DMS 273 (cell line): ENCODE results near the gene BMPER.
A peak's percentile ranks its signal among the peaks of the same experiment; 100 is the strongest.

Experiments used
- DNase-seq: peaks from one replicate; lab custom pipeline; 2025; ENCODE audit not compliant: unreplicated experiment; lab: John Stamatoyannopoulos, UW

The BMPER gene

DNA sequence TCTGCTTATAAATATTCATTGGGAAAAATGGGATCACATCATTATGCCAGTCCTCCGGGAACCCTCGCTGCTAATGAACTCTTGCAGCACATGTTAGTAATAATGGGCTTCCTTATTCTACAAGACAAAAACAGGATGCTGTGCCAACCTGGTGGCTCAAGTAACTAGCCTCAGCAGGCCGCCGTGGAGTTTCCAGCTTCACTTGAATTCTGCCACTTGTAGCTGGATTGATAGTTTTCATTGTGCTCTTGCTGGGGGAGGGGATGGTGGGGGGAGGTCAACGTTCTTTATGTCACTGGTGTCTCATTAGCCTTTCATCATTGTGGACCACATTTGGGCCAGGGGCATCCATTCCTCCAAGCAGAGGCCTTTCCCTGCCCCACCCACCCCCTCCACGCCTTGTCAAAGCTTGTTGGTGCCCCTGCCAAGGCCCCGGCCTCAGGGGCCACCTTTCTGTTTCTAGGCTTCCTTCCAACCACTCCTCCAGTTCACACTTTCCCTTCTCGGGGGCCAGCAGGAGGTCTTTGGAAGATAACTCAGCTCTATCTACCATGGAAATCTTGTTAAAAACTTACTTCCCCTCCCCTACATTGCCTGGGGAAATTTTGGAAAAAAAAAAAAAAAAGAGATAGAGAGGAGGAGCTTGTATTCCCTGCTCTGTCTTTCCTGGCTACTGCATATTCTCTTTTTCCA lies 153.9 kb downstream of the BMPER start:
- peak; percentile 97 for DNase-seq

DNA sequence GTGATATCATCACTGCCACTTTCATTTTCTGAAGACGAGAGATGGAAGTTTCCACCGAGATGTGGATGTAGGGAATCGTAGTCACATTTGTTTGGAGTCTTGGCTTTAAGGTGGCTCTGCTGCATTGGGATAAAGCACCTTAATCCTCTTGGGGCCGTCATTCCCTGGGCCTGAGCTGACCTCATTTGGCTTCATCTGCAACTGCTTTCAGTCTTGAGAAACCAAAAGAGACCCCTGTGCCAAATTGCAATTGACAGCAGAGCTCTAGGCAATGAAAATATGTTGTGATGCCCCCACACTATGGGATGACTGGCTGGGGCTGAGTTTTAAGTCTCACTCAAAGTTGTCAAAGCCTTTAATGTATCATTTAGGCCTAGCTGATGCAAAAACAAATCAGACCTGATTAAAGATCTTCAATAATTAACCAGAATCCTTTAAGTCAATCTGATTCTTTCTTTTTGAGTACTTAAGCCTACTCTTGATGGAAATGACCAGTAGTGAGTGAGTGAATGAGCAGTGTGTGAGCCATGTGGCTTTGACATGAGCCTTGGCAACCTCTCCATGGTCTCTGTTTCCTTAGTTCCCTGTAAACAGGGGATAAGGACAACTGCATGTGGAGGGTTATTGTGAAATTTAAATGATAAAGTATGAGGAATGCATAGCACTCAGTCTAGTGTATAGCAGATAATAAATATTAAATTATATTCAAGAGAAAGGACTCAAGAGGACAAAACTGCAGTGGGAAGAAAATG lies 155.0 kb downstream of the BMPER start:
- peak; percentile 36 for DNase-seq

DNA sequence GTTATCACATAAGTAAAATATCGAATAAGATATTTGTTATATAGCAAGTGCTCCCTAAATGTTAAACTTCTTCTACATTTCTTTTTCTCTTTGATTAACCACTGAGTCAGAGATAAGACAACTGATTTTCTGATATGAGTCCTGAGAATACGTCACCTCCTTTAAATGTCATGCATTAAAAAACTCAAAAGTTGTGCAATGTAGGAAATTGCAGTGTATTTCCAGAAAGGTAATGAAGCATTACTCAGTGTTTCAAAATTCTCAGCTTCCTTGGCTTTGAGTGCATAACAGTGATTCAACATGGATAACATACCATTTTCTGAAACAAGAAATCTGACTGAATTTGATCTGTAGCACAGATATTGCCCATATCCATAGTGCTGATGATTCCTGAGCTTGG lies 155.8 kb downstream of the BMPER start:
- no peak for DNase-seq

DNA sequence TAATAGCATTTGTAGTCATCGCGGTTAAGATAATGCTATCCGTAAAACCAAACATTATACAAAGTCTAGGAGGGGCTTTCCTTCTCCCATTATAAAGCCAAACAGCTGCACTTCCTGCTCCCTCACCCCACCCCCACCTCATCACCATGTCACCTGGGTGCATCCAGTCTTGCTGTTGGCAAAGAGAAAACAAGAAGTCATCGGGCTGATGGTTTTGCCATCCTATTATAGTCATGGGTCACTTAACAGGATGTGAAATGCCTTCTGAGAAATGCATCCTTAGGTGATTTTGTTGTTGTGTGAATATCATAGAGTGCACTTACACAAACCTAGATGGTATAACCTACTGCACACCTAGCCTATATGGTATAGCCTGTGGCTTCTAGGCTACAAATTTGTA lies 157.0 kb downstream of the BMPER start:
- DNase-seq: no peak

DNA sequence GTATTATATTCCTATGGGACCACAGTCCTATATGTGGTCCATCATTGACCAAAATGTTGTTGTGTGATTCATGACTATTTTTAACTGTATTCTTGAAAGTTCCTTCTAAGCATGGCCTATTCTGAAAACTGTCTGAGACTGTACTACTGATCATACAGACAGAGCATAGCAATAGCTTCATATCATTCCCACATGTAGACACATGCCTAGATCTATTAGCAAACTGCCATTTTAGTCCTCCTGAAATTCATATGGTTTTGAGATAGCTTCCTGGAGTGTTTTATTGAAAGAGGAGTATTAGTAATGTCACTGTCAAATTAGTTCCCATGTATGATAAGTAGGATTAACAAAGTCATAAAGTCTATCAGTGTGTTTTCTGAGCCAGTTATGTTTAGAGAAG lies 157.5 kb downstream of the BMPER start:
- DNase-seq: no peak

DNA sequence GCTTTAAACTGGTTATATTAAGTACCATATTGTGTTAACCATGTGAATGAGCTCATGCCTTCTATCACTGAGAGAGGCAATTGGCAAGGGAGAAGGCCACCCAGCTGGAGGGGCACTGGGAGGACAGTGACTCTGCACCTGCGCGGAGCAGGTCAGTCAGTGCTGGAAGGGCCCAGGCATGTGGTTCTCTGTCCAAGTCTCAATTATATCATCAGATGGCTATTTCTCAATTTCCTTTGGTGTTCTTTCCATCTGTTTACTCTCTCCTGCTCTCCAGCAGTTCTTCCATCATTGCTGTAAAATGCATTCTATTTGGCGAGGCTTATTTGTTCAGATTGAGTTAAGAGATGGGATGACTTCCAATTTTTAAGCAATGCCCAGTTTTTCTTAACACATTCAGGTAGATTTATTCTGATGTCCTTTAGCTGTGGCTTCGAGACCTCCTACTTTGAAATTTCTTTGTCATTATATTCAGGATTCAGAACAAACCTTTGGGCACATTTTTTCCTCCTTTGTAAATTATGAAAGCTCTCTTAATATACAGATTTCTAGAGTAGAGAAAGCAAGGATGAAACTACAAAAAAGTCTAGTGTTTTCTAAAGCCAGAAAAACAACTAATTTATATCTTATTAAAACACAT lies 159.3 kb downstream of the BMPER start:
- DNase-seq: peak; percentile 57

DNA sequence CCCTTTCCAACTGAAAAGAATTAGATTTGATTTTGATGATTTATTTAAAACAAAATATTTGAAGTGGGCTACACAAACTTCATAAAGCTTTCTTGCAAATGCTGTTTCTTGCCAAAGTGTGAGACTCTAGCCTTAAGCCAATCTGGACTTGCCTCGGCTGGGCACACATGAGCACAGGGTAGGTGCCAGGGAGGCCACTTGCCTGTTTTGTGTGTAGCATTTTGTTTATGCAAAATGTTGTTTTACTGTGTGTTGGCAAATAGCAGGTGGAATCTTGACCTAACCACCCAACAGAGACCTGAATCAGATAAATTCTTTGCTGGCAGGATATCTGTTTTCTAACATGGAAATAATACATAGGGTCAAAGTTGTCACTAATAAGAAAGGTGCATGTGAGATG lies 161.1 kb downstream of the BMPER start:
- no peak for DNase-seq

DNA sequence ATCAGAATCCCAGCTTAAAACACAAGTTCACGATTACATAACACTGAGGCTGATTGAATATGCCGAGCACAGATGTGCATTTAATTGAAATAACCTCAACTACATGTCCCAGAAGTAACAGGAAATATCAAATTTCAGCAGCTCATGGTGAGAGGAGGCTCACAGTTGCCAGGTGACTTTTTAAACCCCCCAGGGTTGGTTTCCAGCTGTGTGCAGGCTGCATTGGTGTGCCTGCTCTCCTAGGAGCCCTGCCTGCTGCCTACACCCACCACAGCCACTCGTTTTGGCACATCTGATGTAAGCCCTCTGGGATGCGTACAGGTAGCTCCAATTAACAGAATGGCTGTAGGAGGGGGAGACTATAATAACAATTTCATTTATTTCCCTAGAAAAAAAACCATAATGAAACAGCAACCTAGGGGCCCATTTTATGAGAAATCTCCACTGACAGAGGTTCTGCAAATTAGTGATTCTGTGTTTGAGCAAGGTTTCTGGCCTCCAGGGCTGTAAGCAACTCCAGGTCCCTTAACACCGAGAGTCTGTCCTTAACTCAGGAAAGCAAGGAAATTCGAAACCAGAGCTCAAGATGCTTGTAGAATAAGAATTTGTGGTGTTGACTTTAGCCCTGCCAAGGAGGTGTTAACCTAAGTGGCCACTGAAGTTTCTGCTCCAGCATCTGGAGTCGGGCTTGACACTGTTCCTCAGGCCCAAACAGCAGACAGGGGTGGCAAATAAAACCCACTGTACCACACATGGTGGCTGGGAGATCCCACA lies 161.9 kb downstream of the BMPER start:
- DNase-seq: peak; percentile 94

DNA sequence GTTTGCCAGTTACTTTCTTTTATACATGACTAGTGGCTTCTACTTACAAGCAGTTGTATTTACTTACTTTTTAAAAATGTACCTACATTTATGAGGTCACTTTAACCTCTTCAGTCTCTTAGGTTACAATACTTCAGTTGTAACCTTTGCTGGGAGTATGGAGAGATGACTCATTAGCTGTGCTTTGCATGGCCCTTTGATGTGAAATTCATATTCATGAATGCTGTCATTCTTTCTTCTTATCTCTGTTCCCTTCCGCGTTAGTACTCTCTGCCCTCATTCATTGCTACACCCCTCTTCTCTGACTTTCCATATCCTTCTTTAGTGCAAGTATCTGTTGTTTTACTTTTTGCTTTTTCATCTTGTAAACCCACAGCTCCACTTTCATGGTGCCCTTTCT lies 164.3 kb downstream of the BMPER start:
- peak; percentile 16 for DNase-seq

DNA sequence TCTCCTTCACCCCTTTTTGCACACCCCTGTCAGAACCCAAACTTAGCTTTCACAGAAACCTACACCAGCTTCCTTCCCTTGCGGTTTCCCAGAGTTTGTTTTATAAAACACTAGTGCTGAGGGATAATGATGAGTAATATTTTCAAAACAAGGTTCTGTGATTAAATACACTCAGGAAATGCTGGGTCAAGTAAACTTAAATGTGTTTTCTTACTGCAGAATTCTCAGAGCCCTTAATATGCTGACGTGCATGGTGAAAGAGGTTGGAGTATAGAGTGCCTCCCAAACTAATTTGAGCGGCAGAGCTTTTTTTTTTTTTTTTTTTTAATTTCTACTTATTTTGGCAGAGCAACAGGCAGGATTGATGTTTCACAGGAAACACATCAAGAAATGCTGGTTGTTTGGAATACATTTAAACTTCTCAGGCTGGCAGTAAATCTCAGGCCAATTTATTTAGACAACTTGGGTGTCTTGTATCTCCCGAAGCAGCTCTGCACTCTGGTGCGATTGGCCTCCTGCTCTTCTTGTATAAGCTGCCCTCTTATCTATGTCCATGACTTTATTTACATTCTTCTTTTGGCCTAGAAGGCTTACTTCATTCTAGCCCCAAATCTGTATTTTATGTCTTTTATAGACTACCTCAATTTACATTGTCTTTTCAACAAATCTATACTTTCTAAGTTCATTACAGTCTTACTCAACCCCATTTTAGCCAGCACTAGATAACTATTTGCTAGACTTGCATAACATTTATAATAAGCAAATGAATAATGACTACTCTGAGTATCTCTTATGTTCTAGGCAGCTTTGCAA lies 165.4 kb downstream of the BMPER start:
- DNase-seq: no peak

DNA sequence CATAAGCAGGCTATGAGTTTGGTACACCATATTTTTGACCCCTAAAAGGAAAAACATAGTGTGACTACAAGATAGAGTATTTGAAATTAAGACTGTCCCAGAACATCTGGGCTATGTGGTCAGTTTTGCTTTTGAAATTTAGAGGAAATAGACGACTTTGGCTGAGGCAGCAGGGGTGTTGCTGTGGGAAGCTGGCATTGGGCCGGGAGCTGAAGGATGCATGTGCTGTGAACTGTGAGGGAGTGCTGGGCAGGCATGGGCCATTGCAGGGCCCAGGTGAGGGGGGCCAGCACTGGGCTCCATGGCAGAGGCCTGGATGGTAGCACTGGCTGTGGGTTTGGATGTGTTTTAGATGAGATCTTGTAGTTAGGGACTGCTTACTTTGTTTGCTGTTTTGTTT lies 168.3 kb downstream of the BMPER start:
- DNase-seq: peak; percentile 19

DNA sequence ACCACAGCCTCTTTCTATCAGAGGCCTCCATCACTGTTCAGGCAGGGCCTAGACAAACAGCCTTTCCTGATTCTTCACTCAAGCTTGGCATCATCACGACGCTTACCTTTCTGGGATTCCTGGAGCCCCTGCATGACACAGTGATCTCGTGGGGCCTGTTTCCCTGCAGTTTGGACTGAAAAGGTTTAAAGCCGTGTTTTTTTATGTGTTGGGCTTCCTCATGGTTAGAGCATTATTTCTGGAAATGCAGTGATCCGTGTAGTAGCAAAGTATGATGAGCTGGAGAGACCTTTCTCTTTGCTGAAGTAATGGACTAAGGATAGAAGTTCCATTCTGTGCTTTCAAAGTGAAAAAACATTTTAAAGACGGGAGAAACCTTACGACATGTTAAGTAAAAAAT lies 169.1 kb downstream of the BMPER start:
- DNase-seq: no peak

DNA sequence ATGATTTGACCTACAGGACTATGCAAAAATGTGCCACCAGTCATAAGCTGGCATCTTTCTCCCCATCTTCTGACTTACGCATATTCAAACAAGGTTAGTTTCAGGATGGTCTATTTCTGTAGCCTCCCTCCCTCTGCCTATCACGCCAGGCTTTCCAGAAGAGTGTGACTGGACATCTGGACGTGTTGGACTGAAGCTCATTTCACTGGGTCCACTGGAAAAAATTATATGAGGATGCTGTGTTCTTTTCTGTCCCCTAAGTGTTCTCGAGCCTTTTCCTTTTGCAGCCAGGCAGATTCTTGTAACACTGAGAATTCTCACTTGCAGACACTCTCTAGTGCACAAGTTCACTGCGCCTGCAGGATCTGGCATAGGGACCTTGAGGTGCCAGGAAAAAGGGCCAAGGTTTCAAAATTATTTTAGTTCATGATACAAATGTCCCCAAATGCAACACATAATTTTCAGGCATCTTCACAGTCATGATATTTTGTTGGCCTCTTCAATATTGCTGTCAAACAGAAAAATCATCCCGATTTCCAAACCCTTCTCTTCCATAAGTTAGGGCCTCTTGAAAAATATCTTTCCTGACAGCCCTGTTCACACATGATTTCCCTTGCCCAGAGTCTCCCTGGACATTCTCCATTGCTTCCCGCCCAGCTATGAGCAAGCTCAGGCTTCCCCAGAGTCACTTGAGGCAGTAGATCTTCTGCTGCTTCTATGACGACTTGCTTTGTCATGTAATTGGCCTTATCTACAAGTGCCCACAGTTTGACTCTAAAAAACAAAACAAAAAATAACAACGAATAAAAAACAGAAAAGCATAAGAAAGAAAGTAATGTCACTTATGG lies 170.4 kb downstream of the BMPER start:
- no peak for DNase-seq

DNA sequence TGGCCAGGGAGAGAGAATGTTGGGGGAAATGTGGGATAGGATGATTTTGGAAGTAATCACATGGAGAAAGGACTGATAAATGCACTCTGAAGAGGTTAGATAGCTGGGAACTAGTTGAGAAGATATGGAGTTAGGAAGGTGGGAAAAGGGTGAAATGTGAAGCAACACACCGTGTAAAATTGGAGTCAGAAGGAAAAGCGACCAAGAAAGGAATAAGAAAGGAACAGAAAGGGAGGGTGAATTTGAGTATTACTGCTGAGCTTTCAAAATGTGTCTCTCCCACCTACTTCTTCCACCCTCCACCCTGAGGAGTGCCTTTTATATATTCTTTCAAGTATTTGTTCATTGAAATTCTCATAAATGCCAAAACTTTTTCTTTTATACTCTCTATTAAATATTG lies 171.8 kb downstream of the BMPER start:
- no peak for DNase-seq

DNA sequence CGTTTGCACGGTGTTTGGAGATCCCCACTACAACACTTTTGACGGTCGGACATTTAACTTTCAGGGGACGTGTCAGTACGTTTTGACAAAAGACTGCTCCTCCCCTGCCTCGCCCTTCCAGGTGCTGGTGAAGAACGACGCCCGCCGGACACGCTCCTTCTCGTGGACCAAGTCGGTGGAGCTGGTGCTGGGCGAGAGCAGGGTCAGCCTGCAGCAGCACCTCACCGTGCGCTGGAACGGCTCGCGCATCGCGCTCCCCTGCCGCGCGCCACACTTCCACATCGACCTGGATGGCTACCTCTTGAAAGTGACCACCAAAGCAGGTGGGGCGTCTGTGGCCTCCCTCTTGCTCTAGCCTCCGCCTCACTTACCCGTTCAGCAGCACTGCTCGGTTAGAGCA lies 173.5 kb downstream of the BMPER start:
- no peak for DNase-seq

DNA sequence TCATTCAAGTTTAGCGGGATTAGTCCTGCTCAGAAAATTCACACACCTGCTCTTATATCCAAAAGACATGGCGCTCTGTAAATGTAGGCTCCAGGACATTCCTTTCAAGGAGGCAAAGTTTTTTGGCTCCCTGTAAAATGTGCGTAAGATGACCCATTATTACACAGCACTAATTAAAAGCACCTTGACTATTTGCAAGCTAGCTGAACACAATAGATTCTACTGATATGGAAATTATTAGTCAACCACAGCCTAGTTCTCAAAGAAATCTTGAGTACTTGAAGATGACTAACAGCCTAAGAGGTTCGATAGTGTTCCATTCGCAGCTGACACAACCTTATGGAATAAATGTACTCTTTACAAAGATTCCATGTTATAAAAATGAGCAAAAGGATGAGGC lies 175.2 kb downstream of the BMPER start:
- no peak for DNase-seq

DNA sequence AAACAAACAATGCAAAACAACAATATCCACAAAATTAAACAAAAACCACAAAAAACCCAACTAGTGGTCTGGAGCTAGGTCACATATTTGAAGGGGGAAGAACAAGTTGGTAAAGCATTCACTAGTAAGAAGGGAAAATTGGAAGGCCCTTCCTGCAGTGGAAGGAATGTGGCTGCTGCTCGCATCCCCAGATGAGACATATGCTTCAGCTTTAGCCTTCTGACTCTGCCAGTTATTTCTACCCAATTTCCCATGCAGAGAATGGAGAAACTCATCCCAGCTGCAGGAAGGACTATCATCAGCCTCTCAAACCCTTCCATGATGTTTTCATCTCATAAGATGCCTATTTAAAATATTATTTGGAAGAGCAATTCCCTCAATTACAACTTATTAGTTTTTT lies 176.6 kb downstream of the BMPER start:
- DNase-seq: no peak

DNA sequence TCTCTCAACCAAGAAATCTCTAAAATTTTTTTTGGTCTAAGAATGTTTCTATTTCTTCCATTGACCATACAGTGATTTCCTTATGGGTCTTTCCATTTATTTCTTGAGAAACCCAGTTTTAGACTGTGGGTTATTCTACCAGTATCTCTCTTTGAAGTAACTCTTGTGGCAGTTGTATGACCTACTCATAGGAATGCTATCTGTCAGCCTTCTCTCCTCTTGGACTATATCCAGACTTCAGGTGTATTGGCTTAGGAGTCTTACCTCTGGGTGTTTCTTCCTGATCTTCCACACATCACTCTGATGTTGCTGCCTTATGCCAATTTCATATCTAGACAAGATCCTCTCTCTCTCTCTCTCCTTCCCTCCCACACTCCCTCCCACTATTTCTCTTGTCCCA lies 178.1 kb downstream of the BMPER start:
- no peak for DNase-seq

DNA sequence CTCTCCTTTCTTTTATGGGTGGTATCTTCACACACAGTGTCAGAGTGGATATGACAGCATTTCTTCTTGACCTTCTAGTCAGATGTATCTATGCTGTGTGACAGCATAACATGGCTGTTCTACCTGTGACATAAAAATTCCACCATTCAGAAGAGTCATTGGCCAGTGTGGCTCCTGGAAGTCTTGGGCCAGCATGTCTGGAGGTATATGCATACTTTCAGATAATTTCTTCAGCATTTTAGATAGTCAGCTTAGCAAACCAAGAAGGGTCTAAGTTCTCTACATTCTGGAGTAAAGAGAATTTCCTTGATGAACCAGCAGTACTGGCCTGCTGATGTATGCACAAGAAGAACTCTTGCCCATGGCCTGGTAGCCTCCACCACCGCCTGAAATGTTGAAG lies 179.3 kb downstream of the BMPER start:
- DNase-seq: no peak

DNA sequence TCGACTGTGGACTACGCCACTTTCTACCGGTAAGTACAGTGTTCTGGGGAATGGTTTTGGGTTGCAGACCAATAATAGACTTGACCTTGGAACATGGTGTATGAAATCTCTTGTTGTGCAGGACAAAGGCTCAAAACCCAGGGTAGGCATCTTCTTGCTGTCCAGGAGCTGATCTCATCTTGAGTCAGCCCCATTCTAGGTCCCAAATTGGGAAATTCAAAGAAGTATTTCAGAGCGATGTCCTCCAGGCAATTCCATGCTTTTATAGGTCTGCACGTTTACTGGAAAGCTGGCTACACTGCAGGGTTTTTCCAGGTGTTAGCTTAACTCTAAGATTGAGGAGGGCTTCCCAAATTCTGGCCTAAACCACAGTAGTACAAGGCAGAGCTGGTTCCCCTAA lies 180.7 kb downstream of the BMPER start:
- no peak for DNase-seq
